Stimulated activated CD4-positive, alpha-beta T cell treated with anti-CD3 and anti-CD28 coated beads, Interleukin-15, amount 100 ng/mL, for 48 hours (primary cell): ENCODE data around the gene NKX6-2.
"Not testable (repeated sequence)": the region's sequence is repeated elsewhere in the genome, so short reads cannot be mapped to it uniquely, and the experiment has no call there.

ENCODE experiments used
- DNase-seq, 2 donors: peaks; one replicate each; pipeline ENCODE4 v3.0.0-alpha.2; 2020; ENCODE audit warnings: low read depth in 2 of 2

Gene NKX6-2

DNA sequence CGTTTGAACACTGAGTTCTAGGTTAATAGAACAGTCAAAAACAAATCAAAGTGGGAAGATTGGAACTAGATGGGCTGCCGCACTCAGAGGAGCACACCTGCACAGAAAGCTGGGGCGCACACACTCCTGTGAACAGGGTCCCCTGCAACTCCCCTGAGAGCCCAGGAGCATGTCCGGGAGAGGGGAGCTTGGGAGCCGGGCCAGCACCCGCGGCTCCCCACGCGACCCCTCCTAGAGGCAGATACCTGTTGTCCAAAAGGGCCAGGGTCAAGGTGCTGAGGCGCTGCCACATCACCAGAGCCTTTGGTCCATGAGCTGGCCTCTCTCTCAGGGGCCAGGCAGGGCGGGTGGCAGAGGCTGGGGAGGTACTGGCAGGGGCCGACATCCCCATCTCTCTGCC is 5.6 kb downstream of the NKX6-2 start:
- no peak for DNase-seq

DNA sequence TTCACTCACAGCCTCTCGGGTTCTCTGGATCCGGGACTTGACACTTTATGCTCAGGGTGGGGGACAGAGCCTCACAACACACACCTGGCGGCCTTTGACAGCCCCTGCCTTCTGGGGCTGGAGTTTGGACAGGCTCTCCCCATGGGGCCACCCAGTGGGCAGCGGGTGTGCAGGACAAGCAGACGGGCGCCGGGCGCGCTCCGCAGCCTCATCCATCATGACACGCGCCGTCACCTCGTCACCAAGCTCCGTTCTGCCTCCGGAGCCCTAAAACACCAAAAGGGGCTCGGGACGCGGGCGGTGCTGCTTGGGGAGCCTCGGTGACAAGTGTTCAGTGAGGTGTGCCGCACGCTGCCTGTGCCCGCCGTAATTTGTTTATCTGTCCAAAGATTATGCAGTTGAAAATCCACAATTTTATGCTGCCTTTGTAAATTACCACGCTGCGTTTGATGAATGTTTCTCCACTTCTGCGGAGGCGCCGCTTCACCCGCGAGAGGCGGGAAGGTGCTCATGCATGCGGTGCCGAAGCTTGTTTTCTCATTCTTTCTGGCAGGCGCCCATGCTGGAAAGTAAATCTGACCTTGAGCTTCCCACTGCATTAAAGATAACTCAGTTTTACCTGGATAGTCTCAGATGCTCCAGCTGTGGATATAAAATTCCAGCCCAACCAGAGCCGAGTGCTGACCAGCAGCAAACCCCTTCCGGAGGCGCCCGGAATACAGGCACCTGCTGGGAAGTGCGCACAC is 6.2 kb downstream of the NKX6-2 start:
- no peak for DNase-seq

DNA sequence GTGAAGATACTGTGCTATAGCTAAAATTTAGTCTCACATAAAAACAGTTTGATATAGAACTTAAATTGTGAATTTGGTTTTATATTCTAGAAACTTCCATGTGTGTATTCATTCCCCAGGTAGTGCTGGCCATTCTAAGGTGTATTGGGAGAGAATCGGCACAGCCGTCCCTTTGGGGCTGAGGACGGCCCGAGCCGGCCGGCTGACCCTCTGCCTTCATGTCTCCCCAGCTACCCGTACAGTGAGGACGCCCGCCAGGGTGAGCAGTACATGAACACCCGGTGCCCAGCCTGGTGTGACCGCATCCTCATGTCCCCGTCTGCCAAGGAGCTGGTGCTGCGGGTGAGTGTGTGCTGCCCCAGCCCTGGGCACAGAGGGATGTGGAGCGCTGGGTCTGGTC is 8.5 kb downstream of the NKX6-2 start:
- DNase-seq: no peak

DNA sequence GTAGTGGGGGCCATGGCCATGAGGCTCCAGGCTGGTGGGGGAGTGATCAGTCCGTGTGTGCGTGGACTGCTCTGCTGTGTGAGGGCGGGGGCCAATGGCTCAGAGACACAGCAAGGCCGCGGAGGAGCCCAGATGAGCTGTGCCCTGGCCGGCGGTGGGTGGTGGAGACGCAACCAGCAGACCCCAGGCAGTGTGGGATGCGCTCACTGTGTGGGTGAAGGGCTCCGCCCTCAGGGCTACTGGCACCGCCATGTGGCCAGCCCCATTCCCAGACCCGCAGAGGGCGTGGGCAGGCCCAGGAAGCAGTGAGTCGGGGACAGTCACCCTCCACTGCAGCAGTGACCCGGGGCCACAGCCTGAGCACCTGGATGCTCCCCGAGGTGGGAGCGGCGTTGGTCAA is 9.1 kb downstream of the NKX6-2 start:
- no peak for DNase-seq

DNA sequence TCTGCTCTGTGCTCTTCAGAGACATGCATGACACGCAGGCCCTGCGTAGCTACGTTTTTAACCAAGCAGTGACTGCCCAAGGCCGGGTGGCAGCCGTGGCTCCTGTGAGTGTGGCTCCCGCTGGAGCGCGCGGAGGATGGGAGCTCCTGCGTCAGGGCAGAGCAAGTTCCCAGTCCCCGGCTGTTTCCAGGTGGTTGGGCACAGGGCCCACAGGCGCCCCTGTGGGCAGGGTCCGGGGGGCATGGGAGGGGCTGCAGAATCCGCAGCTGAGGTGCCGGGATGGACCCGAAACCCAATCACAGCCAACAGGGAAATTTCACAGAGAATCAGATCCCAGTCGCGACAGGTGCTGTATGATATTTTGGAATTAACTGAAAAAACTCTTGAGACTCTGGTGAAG is 9.8 kb downstream of the NKX6-2 start:
- DNase-seq: no peak

DNA sequence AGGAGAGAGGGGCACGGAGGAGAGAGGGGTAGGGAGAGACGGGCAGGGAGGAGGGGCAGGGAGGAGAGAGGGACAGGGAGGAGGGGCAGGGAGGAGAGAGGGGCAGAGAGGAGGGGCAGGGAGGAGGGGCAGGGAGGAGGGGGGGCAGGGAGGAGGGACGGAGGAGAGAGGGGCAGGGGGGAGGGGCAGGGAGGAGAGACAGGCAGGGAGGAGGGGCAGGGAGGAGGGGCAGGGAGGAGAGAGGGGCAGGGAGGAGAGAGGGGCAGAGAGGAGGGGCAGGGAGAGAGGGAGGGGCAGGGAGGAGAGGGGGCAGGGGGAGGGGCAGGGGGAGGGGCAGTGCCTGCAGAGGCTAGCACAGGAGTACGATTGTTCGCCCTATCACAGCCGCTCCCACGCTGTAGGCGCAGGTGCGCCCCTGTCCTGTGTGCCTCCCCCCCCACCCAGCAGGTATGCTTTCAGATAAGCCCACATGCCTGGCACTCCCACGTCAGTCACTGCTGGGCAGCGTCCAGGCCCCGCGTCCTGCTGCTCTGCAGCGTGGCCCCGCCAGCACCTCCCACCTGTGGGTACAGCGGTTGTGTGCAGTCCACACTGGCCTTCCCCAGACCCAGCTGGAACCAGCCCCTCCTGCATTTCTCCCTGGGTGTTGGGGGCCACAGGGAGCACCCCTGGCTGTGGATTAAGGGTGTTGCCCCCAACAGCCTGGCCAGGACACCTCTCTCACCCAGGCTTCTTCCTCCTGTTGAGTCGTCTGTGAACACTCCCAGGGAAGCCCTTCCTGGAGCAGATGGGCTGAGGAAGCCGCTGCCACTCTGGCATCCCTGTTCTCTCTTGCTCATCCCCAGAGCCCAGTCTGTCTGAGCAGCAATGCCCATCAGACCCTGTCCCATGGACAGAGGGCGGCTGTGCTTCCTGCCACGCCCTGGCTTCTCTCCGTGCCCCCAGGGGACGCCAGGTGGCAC is 10.8 kb downstream of the NKX6-2 start:
- no peak for DNase-seq

DNA sequence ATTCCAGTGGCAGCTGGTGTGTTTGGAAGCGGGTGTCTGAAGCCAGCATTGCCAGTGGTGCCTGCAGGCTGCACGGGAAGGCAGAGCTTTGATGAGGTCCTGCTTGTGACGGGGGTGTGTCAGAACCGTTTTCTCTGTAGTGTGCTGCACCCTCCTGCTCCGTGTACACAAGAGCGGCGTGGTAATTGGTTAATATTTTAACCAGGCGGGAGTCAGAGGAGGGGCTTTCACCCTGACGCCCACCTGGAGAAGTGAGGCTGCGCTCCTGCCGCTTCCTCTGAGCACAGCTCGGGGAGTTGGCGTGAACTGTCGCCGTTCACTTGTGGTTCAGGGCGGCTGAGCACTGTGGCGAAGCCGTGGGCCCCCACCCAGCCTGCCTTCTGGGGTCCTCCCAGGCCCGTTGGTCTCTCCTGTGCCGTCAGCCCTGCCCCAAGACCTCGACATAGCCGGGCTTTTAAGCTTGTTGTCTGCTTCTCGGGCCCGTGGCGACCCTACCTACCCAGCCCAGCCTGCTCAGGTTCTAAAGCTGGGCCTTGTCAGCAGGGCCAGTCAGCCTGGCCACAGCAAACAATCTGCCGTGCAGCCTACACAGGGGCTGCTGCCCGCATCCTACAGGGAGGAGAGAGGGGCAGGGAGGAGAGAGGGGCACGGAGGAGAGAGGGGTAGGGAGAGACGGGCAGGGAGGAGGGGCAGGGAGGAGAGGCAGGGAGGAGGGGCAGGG is 11.6 kb downstream of the NKX6-2 start:
- no peak for DNase-seq

DNA sequence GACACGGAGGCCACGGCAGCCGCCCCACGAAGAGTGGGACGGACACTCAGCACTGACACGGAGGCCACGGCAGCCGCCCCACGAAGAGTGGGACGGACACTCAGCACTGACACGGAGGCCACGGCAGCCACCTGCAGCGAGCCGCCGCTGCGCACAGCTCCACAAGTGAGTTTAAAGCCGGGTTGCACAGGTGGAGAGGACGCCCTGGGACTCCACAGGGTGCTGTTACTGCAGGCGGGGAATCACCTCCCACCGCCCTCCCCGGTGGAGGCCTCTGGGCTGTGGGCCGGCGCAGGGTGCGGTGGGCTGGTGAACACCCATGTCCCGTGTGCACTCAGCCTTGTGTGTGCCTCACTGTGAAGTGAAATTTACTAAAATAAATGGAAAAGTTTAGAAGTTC is 13.1 kb downstream of the NKX6-2 start:
- DNase-seq: not testable (repeated sequence)

DNA sequence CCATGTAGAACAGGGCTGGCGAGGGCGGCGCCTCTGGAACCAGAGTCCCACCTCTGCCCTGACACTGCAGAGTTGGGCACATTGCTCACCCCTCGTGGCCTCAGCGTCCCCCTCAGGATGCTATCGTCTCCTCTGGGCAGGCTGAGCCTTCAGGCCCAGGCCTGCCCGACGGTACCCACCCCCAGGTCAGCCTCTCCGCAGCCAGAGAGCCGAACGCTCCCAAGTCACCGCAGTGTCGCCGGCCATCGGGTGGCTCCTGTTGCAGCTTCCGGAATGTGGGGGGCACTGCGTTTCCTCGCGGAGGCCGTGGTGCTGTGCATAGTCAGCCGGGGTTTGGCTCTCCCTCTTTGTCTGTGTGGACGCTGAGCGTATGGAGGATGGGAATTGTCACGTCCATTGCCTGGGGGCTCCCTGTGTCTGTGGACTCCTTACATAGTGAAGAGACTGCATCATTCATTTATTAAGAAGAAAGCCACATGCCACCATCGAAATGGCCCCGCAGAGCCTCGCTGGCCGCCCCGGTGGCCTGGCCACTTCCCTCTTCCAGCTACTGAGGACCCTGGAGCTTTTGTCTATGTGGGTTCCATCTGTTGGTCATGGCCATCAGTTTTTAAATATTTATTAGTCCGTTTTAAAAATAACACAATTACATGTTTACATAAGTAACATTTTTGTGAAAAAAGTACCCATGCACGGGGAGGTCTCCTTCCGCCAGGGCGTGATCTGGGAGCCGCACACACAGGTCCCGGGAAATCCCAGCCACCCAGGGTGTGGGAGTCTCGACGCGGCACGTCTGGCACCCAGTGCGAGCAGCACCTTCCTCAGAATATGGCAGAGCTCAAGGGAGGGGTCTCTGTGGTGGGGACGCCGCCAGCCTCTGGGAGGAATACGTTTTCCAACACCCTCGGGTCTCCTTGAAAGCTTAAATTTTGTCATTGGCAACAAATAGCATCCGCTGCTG is 15.6 kb downstream of the NKX6-2 start:
- DNase-seq: no peak

DNA sequence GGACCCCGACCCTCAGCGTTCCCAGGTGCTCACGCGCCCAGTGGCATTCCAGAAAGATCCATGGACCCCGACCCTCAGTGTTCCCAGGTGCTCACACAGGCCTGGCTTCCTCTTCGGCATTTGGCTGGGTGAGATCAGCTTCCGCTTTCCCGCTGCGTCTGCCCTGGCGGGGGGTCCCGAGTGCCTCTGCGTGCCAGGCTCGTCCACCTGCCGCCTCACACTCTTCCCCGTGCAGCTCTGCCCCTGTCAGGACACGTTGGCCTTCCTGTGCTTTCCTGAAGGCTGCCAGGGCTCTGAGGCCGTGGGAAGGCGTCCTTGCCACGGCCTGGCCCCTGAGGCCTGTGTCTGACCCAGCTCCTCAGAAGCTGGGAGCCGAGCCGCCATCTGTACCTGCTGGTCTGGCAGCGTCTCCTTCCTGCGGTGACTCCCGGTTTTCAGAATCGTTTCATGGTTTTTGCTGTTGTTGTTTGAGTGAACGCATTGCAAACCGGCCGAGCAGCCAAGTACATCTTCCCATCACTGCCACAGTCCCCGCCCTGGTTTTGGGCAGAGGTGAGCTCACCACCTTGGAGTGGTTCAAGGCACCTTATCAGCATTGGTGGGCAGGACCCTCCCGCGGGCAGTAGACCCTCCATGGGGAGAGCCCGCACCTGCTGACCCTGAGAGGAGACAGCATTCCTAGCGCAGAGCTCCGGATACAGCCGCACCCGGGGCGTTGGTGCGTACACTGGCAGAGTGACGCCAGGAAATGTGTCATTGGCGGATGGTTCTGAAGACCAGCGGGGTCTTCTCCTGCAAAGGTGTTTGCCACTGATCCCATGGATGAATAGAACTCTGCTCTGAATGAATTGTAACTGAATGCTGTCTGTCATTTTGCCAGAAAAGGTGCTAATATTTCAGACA is 17.4 kb downstream of the NKX6-2 start:
- no peak for DNase-seq

DNA sequence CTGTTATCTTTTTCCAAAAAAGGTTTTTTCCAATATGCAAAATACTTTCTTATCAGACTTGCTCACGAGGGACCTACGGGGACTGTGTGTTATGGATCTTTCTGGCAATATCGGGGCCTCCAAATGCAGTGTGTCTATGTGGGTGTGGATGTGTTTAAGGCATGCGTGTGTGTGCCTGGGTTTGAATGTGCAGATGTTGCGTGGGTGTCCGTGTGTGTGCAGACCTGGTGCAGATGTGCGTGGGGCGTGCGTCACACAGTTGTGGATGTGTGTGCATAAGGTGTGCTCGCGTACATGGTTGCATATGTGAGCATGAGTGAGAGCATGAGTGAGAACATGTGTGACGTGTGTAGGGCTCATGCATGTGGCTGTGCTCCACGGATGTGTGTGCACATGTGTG is 19.7 kb downstream of the NKX6-2 start:
- DNase-seq: no peak

DNA sequence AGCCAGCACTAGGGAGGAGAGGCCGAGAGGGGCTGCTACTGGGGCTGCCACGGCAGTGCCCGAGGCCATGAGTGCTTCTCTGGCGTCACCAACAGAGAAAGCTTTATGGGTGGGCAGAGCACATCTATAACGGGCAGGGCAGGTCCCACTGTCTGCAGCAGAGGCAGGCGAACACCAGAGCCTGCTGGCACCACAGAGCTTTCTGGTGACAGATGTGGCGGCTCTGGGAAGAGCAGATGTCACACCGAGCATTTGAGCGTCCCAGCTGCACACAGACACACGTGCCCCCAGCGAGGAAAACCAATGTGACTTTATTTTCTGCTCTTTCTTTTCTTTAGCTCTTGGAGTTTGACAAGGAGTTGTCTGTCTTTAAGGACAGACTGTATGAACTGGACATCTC is 20.5 kb downstream of the NKX6-2 start:
- DNase-seq: no peak

DNA sequence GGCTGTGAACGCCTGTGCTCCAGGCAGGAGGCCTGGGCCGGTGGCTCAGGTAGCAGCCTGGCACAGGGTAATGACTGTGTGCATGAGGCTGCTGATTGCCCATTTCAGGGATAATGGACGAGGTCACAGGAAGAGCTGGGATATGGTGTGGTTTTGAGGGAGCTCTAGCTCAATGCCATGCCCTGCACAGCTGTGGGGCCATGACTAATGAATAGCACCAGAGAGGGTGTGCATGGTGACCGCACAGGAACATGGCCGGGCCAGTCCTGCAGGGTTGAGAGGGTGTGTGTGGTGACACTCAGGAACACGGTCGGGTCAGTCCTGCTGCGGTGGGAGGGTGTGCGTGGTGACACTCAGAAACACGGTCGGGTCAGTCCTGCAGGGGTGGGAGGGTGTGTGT is 21.8 kb downstream of the NKX6-2 start:
- DNase-seq: no peak

DNA sequence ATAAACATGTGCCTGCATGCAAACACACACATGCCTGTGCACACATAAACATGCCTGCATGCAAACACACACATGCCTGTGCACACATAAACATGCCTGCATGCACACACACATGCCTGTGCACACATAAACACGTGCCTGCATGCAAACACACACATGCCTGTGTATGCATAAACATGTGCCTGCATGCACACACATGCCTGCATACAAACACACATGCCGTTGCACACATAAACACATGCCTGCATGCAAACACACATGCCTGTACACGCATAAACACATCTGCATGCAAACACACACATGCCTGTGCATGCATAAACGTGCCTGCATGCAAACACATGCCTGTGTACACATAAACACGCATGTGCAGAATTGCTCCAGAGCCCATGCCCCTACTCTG is 22.4 kb downstream of the NKX6-2 start:
- DNase-seq: no peak

DNA sequence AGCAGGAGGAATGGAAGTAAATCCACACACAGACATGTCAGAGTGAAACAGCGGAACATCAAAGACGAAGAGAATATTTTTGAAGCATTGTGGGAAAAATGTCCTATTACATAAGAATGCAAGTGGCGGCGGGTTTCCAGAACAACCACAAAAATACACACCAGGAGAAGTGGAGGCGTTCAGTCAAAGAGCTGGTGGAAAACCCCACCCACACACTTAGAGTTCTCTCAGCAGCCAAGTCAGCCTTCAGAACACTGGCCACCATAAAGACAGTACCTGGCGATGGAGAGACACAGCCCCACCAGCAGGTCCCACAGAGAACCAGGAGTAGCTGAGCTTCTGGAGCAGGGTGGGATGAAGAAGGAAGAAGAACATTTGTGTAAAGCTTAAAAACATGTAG is 23.7 kb downstream of the NKX6-2 start:
- no peak for DNase-seq

DNA sequence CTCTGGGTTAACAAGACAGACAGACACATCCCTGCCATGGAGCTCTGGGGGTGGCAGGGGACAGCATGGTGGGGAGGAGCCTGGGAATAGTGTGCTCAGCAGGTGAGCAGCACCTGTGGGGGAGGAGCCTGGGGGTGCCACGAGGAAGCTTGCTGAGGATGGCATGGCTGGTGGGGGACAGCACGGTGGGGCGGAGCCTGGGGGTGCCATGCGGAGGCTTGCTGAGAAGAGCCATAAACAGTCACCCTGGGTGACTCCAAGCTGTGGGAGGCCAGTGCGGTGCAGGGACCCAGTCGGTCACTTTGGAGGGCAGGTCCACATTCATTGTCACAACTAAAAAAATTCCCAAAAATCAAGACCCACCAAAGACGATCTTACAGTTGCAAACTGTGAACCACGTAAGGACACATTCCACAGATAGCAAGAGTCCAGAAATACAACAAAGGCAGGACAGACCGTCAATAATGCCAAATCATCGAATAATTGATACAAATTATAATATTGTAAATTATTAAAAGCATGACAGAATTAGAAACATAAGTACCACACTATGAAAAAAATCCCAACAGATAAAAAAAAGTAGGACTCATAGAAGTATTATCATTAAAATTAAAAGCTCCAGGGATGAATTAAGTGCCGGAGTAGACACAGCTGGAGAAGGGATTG is 24.4 kb downstream of the NKX6-2 start:
- DNase-seq: no peak

DNA sequence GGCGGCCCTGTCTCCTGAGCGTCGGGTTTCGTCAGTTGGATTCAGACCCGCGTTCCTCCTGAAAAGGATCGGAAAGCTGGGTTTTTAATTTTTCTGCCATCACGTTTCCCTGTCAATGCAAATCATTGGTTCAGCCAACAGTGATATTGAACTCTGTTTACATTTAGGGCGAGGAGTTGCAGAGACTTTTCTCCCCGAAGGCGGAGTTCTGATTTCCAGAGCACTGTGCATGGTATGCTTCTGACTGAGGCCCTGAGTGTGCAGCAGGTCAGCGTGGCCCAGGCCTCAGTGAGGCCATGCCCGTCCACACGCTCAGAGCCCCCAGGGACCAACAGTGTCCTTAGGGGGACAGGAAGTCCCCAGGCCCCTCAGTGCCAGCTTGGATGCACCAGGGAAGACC is 27.1 kb downstream of the NKX6-2 start:
- no peak for DNase-seq

DNA sequence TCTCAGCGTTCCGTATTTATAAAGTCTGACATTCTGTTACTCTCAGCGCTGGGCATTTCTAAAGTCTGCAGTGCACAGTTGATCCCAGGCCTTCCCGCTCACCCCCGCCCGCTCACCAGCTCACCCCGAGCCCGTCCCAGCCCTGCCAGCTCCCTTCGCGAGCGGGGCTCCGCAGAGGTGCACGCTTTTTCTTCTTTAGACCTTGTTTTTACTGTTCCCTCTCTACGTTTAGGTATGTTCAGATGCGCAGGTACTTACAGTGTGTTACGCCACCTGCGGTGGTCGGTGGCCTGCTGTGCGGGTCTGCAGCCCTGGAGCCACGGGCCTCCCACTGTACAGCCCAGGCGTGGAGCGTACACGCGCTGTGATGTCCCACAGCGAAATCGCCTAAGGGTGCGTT is 28.8 kb downstream of the NKX6-2 start:
- no peak for DNase-seq

DNA sequence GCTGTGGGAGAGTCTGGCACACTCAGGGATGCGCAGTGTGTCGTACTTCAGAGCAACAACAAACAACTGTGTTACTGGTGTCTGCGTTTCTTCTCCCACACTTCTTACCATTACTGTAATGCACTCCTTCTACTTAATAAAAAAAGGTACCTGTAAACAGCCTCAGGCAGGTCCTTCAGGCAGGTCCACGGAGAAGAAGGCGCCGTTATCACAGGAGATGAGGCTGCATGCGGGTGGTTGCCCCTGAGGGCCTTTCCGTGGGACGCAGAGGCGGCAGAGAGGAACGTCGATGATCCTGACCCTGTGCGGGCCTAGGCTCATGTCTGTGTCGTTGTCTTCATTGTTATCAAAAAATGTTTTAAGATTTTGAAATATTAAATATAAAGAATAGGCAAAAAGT is 29.4 kb downstream of the NKX6-2 start:
- no peak for DNase-seq
